HL-60/S4 treated with phorbol 12-myristate 13-acetate at 8.2 ng/mL for 4 days and 3 days (cell line): ENCODE measurements around the gene TOX2.

Source experiments
- in situ Hi-C: fragments of 300-500 bp; cut with MboI; formaldehyde crosslinking; loops from 2 replicates; pipeline ENCODE4 v1.15.0; 2022; ENCODE audit warnings: low sequenced_read_pairs

Gene TOX2

GRCh38 chr20:44112889-44113617 lies 198.4 kb downstream of the TOX2 start:
- in situ Hi-C loops: no loop called here

- in situ Hi-C loops: no loop called here
These were observed 199.1 kb downstream of the TOX2 start for GRCh38 chr20:44113618-44114376.

GRCh38 chr20:44115181-44115580 lies 200.5 kb downstream of the TOX2 start:
- in situ Hi-C loops: no loop called here

- in situ Hi-C loops: no loop called here
These were observed 201.4 kb downstream of the TOX2 start for GRCh38 chr20:44115762-44116644.

- in situ Hi-C loops: no loop called here
These were observed 202.9 kb downstream of the TOX2 start for GRCh38 chr20:44117296-44118184.

GRCh38 chr20:44118185-44119033 lies 203.8 kb downstream of the TOX2 start:
- in situ Hi-C loops: no loop called here
